ENCODE results near the gene ATP2C1. TPM values are rescaled to one million over a fixed set of nuclear protein-coding genes. Genes with fewer than 3 reads are reported as not detected.

The ATP2C1 gene
- total and polyA plus RNA-seq, 2 donors (not counting 3 experiments of a cell fraction or from before 2014, with no cell fraction given): 50.1 to 73.3 TPM

GRCh38 chr3:130956721-130957120 is 62.8 kb downstream of the ATP2C1 start:
- H3K36me3 ChIP-seq (ENCODE audit: control insufficient read depth in 2 of 2, extremely low read depth in 1 of 2, insufficient read depth in 2 of 2, low read length in 2 of 2): peaks cover 2 to 9% of the 10 kb centered on the region in 2 experiments
- BruUV-seq (replicated peaks): no TSS peak
- no peaks in the 10 kb centered on the region for H3K9me1 ChIP-seq (replicated peaks; ENCODE audit: control insufficient read depth, extremely low read depth, insufficient read depth, low read length)
- H3K79me2 ChIP-seq (ENCODE audit: control insufficient read depth, insufficient read depth, low read length): no peaks in the 10 kb centered on the region
- no peaks in the 10 kb centered on the region for H4K20me1 ChIP-seq (replicated peaks; ENCODE audit: control insufficient read depth, extremely low read depth, insufficient read depth, low read length)
- H3K9ac ChIP-seq (replicated peaks; ENCODE audit: extremely low read depth, insufficient read depth, low read length): no peak overlapping the region
- H3K4me1 ChIP-seq (ENCODE audit: control insufficient read depth, extremely low read depth, insufficient read depth, low read length): no peaks in the 10 kb centered on the region
- POLR2A ChIA-PET: no interaction called here
- TF ChIP-seq GATA2 (IDR thresholded peaks at IDR 0.05; ENCODE audit: insufficient read depth, insufficient read length, low read depth, low read length) (no peak), FOS (IDR thresholded peaks at IDR 0.05; ENCODE audit: borderline replicate concordance, insufficient read depth, low read length) (no peak), JUN (IDR thresholded peaks at IDR 0.05; ENCODE audit: borderline replicate concordance, insufficient read depth, insufficient read length, low read depth) (no peak)
- TF ChIP-seq, protein P1, sequence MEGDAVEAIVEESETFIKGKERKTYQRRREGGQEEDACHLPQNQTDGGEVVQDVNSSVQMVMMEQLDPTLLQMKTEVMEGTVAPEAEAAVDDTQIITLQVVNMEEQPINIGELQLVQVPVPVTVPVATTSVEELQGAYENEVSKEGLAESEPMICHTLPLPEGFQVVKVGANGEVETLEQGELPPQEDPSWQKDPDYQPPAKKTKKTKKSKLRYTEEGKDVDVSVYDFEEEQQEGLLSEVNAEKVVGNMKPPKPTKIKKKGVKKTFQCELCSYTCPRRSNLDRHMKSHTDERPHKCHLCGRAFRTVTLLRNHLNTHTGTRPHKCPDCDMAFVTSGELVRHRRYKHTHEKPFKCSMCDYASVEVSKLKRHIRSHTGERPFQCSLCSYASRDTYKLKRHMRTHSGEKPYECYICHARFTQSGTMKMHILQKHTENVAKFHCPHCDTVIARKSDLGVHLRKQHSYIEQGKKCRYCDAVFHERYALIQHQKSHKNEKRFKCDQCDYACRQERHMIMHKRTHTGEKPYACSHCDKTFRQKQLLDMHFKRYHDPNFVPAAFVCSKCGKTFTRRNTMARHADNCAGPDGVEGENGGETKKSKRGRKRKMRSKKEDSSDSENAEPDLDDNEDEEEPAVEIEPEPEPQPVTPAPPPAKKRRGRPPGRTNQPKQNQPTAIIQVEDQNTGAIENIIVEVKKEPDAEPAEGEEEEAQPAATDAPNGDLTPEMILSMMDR (IDR thresholded peaks at IDR 0.05; ENCODE audit: extremely low read depth in 1 of 2, insufficient read depth in 1 of 2, low read depth in 1 of 2, low read length in 2 of 2): no peak
- DNase-seq (ENCODE audit: low read depth, low spot score): no peak
- dilution Hi-C loops (cut with MboI; ENCODE audit: extremely low pct_ligation_motif_present, low sequenced_read_pairs): no loop called here
- no peak for FAIRE-seq
- CTCF ChIA-PET: no interaction called here
- no peaks in the 10 kb centered on the region for H3K27me3 ChIP-seq (ENCODE audit: control insufficient read depth in 2 of 2, insufficient read depth in 2 of 2, low read length in 2 of 2)
- H3K9me3 ChIP-seq (replicated peaks; ENCODE audit: control insufficient read depth, insufficient read depth, low read length): no peaks in the 10 kb centered on the region
- intact Hi-C loops (cut with micrococcal nuclease): no loop called here
- no peak overlapping the region for H3K27ac ChIP-seq (ENCODE audit: insufficient read depth, low read depth, low read length)
- no peak overlapping the region for H3K4me2 ChIP-seq (ENCODE audit: insufficient read depth, low read length)
- H3K4me3 ChIP-seq (replicated peaks in 1 of 3; ENCODE audit: insufficient read depth in 1 of 3, low read depth in 1 of 3, low read length in 3 of 3): no peak overlapping the region
- H2AFZ ChIP-seq (ENCODE audit: low read depth, low read length): no peak overlapping the region

GRCh38 chr3:130960139-130960795 is 66.4 kb downstream of the ATP2C1 start:
- H3K9me3 ChIP-seq (replicated peaks; ENCODE audit: control insufficient read depth, insufficient read depth, low read length): no peaks in the 10 kb centered on the region
- no peak overlapping the region for H2AFZ ChIP-seq (ENCODE audit: low read depth, low read length)
- H3K27me3 ChIP-seq (ENCODE audit: control insufficient read depth in 2 of 2, insufficient read depth in 2 of 2, low read length in 2 of 2): no peaks in the 10 kb centered on the region
- no peaks in the 10 kb centered on the region for H3K9me1 ChIP-seq (replicated peaks; ENCODE audit: control insufficient read depth, extremely low read depth, insufficient read depth, low read length)
- H3K4me3 ChIP-seq (replicated peaks in 1 of 3; ENCODE audit: insufficient read depth in 1 of 3, low read depth in 1 of 3, low read length in 3 of 3): no peak overlapping the region
- CTCF ChIA-PET: no interaction called here
- intact Hi-C loops (cut with micrococcal nuclease): no loop called here
- H3K79me2 ChIP-seq (ENCODE audit: control insufficient read depth, insufficient read depth, low read length): no peaks in the 10 kb centered on the region
- POLR2A ChIA-PET: no interaction called here
- no peak for FAIRE-seq
- TF ChIP-seq FOS (IDR thresholded peaks at IDR 0.05; ENCODE audit: borderline replicate concordance, insufficient read depth, low read length) (no peak), GATA2 (IDR thresholded peaks at IDR 0.05; ENCODE audit: insufficient read depth, insufficient read length, low read depth, low read length) (no peak), EZH2 (IDR thresholded peaks at IDR 0.05; ENCODE audit: borderline replicate concordance, low read depth, low read length, severe bottlenecking) (no peak), JUN (IDR thresholded peaks at IDR 0.05; ENCODE audit: borderline replicate concordance, insufficient read depth, insufficient read length, low read depth) (no peak), POLR2A (IDR thresholded peaks at IDR 0.05; ENCODE audit: low read depth, low read length) (no peak), POLR2AphosphoS5 (IDR thresholded peaks at IDR 0.05; ENCODE audit: insufficient read depth, low read depth, low read length) (no peak)
- TF ChIP-seq, protein P1 (IDR thresholded peaks at IDR 0.05; ENCODE audit: extremely low read depth in 1 of 2, insufficient read depth in 1 of 2, low read depth in 1 of 2, low read length in 2 of 2): no peak
- H3K27ac ChIP-seq (ENCODE audit: insufficient read depth, low read depth, low read length): no peak overlapping the region
- peaks cover 2 to 8% of the 10 kb centered on the region in 2 experiments for H3K36me3 ChIP-seq (ENCODE audit: control insufficient read depth in 2 of 2, extremely low read depth in 1 of 2, insufficient read depth in 2 of 2, low read length in 2 of 2)
- BruUV-seq (replicated peaks): no TSS peak
- peaks cover 5% of the 10 kb centered on the region for H3K4me1 ChIP-seq (ENCODE audit: control insufficient read depth, extremely low read depth, insufficient read depth, low read length)
- H4K20me1 ChIP-seq (replicated peaks; ENCODE audit: control insufficient read depth, extremely low read depth, insufficient read depth, low read length): no peaks in the 10 kb centered on the region
- no peak for DNase-seq (ENCODE audit: low read depth, low spot score)
- H3K4me2 ChIP-seq (ENCODE audit: insufficient read depth, low read length): no peak overlapping the region
- H3K9ac ChIP-seq (replicated peaks; ENCODE audit: extremely low read depth, insufficient read depth, low read length): no peak overlapping the region
- dilution Hi-C loops (cut with MboI; ENCODE audit: extremely low pct_ligation_motif_present, low sequenced_read_pairs): no loop called here

All from endothelial cell of umbilical vein (primary cell).